NCI-H2107 (cell line): ENCODE data around the gene SYNPO2L.
A peak's percentile ranks its signal among the peaks of the same experiment; 100 is the strongest.
"Not testable (repeated sequence)": the region's sequence is repeated elsewhere in the genome, so short reads cannot be mapped to it uniquely, and the experiment has no call there.

Experiments
- DNase-seq: peaks from one replicate; lab custom pipeline; 2025; lab: John Stamatoyannopoulos, UW

Gene SYNPO2L

DNA sequence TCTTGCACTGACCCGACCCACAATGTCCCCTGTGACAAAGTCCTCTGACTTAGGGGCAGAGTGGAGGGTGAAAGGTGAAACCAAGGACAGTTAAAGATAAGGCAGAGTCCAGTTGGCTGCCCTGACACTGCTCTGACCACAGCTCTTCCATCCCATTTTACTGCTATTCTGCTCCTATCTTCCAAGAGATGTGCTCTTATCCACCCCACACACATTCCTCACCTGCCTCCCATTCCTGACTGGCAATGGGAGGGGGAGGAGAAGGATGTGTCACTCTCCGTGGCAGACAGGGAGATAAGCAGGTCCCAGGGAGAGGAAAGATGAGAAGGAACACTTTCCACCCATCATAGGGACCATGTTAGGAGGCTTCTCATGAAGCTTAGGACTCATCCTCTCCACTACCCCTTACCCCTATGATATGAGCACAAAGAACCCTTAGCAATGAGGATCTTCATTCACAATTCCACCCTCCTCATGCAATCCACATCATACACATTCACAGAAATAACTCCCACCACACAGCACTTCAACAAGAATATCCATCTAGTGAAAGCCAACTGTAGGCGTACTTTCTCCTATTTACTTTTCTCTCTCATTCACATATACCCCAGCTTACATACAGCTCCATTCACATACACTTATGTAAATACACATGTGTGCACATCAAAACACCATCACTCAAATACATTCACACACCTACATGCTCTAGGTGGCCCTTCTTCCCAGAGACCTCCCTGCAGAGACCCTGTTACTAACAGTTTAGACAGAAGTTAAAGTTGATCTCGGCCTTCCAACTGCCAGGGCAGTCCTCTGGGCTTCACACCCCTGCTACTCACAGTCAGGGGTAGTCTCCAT is 6.6 kb downstream of the SYNPO2L start:
- no peak for DNase-seq

GRCh38 chr10:73647875-73648651 is 7.8 kb downstream of the SYNPO2L start:
- DNase-seq: no peak

DNA sequence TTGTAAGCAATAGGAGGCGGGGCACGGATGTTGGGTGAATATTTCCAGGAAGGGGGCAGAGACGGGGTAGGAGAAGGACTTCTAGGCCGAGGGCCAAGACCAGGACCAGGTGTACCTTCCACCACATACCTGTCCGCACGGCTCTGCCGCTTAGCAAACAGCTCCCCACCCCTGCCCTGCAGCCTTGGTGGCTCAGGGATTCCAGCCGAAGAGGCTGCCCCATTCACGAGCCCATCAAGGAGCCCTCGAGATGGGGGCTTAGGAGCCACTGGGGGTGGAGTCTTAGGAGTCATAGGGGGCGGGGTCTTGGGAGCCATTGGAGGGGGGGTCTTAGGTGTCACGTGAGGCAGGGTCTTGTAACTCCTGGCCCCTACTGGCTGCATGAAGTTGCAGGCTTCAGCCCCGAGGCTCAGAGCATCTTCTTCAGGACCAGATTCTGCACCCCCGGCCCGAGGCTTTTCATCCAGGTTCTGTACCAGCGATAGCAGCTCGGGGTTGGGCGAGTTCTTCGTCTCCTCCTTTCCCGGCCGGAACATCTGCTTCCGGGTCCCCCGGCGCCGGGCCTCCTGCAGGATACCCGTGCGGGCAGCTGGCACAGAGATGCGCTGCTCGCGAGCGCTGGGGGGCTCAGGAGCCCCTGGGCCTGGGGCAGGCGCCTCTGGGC is 8.5 kb downstream of the SYNPO2L start:
- no peak for DNase-seq

DNA sequence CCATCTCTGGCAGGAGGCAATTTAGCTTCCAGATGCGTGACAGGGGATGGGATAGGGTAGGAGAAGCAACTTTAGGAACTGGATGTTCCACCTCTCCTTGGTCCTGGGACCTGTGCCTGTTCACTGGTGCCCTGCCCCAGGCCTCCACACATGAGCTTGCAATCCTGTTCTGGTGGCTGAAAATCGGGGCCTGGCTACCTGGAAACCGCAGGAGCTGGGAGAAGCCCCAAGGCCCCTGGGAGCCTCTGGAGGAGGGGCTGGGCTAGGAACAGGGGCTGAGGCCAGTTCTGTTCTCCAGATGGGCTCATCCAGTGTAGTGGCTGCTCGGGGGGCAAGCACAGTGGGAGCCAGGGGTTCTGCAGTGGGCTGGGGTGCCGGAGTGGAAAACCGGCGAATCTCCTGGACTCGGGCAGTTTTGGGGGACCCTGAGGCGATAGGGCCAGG is 9.2 kb downstream of the SYNPO2L start:
- no peak for DNase-seq

DNA sequence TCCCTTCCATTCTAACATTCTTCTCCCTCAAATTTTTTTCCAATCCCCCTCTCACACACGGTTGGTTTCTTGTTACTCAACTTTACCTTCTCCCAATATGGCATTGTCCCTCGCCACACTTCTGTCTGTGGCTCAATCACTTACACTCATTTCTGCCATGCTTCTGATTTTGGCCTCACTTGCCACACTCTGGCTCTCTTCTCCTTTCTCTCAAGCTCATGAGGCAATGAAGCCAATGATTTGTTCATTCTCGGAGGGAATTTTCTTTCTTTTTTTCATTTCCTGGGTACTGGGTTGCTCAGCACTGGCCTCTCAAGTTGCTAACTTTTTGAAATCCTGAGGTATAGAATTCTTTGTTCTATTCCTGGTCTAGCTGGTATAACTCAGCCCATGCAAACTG is 10.6 kb downstream of the SYNPO2L start:
- DNase-seq: no peak

- no peak for DNase-seq
Measured at GRCh38 chr10:73644767-73645166, 11.1 kb downstream of the SYNPO2L start.

- no peak for DNase-seq
Measured at GRCh38 chr10:73644015-73644743, 11.7 kb downstream of the SYNPO2L start.

DNA sequence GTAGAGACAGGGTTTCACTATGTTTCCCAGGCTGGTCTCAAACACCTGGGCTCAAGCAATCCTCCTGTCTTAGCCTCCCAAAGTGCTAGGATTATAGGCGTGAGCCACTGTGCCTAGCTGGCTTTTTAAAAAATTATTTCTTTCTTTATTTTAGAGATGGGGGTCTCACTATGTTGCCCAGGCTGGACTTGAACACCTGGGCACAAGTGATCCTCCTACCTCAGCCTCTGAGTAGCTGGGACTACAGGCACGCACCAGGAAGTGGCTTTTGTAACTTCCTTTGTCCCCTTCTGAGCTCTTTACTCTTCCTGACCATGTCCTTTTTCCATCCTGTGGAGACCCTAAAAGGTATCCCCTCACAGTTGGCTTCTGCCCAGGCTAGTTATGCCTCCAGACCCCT is 12.5 kb downstream of the SYNPO2L start:
- no peak for DNase-seq

- DNase-seq: no peak
Measured at GRCh38 chr10:73641328-73642060, 14.3 kb downstream of the SYNPO2L start, which contains the start of gene MYOZ1. MYOZ1 (minus strand) TSS chr10:73641474; CDS start chr10:73640017, 1,457 bp downstream.

GRCh38 chr10:73639286-73639685 is 16.5 kb downstream of the SYNPO2L start:
- DNase-seq: no peak

- no peak for DNase-seq
Measured at GRCh38 chr10:73635781-73636180, 20.0 kb downstream of the SYNPO2L start.

- DNase-seq: no peak
Measured at GRCh38 chr10:73634421-73634820, 21.4 kb downstream of the SYNPO2L start.

GRCh38 chr10:73629165-73629564 is 26.7 kb downstream of the SYNPO2L start:
- no peak for DNase-seq

GRCh38 chr10:73628405-73628804 is 27.4 kb downstream of the SYNPO2L start:
- peak; percentile 15 for DNase-seq

DNA sequence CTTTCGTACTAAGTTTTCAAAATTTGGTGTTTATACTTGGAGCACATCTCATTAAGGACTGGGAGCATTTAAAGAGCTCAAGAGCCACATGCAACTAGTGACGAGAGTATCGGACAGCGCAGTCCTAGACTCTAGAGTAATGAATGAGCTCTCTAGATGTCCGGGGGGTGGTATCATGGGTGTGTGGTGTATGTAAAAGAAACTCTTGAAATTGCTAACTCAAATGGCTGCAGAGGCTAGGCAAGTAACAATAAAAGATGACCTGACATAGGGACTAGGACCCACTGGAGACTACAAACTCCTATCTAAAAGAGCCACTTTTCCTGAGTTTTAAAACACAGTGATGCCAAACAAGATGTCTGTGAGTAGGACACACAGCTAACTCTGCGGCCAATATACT is 28.5 kb downstream of the SYNPO2L start:
- no peak for DNase-seq

GRCh38 chr10:73625884-73626752 is 29.7 kb downstream of the SYNPO2L start:
- DNase-seq: peak; percentile 74

DNA sequence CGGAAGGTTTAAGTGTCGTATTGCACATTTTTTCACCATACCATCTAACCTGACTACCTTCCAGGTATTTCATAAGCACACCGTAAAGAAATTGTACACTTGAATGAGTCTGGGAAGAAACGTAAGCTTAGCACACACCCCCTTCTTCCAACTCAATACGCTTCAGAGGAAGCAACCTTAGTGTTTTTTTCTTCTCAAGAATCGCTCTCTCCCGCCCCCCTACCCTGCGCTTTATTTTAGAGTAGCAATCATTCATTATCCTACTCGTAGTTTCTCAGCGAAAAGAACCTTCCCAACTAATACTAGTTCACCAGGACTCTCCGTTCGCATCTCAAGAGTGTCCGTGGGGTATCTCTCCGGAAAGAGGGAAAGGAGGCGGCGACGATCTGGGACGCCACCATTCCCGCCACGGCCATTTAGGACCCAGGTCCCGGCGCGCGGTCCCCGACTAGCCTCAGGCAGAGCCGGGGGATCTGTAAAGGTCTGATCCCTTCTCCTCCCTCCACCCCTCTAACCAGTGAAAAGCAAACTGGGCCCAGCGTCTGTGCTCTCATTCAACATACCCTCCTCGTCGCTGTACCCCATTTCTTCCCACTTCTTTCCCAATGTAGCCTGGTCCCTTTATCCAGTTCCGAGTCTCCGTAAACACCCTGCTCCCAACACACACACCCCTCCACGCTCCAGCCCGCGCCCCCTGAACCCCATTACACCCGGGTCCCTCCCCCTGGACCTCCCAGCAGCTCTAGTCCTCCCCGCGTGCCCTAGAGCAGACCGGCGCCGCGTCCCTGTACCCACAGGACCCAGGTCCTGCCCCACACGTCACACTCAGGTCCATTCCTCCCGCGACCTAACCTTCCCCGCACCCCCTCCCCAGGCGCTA is 30.6 kb downstream of the SYNPO2L start:
- no peak for DNase-seq

- no peak for DNase-seq
Measured at GRCh38 chr10:73623056-73623455, 32.8 kb downstream of the SYNPO2L start.

GRCh38 chr10:73620974-73621373 is 34.9 kb downstream of the SYNPO2L start:
- not testable (repeated sequence) for DNase-seq
